ENCODE data around the gene MICALL1.
A peak's percentile ranks its signal among the peaks of the same experiment; 100 is the strongest.
"Not testable (repeated sequence)": the region's sequence is repeated elsewhere in the genome, so short reads cannot be mapped to it uniquely, and the experiment has no call there.

MICALL1 gene

DNA sequence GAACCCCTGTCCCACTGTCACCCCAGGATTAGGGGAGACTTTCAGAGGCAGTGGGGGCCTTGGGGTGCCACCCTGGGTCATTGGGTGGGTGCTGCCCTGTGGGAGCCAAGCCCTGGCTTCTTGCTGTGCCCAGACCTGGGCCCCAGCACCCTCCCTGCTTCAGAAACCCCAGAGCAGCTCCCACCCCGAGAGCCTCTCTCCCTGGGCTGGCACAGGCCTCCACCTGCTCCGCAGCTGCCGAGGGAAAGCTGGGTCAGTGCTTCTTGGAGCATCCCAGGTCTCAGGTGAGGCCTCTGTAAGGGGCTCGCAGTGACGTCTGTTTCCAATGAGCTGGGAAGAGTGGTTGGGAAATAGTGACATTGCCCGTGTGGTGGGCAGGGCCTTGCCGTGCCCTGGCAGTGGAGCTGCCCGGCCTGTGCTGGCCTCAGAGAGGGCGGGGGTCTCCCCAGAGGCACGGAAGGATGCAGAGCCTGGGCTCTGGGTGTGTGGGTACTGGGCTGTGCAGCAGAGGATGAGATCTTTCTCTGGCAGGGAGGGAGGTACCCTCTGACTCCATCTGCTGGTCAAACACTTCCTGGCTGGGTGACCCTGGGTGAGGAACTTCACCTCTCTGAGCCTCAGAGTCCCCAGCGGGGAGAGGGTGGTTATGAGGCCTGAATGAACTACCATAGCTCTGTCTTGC, 24.3 kb downstream of the MICALL1 start:
- no peak for DNase-seq

DNA sequence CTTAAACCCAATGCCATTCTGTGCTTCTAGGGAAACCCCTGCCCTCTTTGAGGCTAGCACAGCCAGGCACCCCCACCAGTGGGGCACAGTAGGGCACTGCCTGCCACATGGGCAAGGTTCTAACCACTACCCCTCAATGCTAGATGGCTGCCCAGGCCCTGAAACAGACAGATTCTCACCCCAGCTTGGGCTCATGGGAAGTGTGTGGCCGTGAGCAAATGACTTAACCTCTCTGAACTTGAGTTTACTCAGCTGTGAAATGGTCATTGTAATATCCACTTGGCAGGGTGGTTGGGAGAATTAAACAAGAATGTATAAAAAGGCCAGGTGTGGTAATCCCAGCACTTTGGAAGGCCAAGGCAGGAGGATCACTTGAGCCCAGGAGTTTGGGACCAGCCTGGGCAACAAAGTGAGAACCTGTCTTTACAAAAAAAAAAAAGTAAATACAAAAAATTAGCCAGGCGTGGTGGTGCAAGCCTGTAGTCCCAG, 24.9 kb downstream of the MICALL1 start:
- no peak for DNase-seq

DNA sequence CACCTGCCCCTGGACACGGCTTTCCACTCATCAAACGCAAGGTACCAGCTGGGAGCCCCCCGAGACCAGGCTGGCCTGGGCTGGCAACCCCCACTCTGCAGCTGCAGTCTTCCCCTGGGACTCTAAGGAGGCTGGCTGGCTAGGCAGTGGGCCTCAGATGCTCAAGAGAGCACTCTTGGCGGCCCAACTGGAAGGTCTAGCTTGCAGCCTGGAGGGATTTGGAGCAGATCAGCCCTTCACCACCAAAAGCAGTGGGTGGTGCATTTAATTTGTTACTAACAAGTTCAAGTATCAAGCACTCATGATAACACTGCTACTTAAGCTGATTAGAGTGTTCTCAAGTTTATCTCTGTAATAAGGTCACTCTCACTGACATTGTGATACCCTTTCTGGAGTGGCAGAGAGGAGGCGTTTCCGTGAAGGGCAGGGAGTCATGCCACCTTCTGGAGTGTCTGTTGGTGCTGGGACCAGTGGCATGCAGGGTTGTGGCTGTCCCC, 25.8 kb downstream of the MICALL1 start:
- DNase-seq = no peak

DNA sequence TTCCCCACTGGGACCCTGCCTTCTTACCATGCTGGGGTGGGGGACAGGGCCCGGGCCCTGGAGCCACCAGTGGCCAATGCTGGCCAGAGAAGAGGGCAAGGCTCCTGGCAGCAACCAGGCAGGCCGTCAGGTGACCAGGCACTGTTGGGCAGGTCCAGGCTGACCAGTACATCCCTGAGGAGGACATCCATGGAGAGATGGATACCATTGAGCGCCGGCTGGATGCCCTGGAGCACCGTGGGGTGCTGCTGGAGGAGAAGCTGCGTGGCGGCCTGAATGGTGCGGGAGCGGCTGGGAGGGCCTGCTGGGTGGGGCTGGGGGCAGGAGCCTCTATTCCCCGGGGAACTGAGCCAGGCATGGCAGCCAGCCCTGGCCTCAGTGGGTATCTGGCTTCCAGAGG, 26.3 kb downstream of the MICALL1 start:
- no peak for DNase-seq

DNA sequence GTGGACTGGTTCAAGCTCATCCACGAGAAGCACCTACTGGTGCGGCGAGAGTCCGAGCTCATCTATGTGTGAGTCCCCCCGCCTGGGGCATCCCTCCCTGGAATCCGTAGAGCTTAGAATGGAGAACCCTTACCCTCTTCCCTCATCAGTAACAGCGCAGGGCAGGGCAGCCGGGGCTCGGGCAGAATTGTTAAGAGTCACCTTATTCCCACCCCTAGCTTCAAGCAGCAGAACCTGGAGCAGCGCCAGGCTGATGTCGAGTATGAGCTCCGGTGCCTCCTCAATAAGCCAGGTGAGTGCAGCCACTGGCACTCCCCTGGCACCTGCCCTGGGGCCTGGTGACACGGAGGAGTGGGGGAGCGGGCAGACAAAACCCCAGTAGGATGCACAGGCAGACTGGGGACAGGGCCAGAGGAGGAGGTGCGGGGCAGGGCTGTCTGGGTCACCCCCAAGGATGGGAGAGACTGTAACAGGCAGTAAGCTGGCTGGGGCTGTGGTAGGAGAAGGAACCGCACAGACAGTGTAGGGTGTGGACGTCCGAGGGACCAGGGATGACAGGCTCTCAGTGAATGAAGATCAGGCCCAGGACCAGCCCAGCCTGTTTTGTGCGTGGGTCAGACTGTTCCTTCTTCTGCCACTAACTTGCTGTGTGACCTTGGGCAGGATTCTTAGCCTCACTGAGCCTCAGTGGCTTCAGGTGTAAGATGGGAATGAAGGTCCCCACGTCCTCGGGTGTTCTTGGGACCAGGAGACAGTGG, 26.9 kb downstream of the MICALL1 start:
- no peak for DNase-seq

DNA sequence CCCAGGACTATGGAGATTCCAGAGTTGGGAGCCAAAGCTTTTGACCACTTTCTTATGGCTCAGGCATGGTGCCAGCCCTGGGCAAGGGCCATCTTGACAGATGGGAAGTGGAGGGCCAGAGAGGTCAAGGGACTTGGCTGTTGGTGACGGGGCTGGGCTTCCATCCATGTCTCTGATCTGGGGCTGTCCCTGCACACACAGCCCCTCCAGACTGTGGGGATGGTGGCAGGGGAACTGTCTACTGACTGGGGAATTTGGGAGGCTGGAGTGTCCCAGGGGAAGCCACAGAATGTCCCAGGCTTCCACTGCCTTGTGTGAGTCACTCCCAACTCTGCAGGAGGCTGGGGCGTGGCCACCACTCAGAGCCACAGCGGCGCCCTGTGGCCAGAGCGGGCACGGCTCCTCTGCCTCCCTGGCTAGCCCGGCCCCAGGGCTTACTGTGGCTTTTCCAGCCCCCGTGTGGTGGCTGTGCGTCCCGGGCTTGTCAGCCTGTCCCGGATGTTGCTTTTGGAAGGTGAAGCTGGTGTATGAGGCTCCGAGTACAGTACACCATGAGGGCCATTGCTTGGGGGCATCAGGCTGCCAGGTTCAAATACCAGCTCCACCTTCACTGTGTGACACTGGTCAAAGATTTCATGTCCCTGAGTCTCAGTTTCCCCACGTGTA, 27.7 kb downstream of the MICALL1 start:
- peak; percentile 80 for DNase-seq

DNA sequence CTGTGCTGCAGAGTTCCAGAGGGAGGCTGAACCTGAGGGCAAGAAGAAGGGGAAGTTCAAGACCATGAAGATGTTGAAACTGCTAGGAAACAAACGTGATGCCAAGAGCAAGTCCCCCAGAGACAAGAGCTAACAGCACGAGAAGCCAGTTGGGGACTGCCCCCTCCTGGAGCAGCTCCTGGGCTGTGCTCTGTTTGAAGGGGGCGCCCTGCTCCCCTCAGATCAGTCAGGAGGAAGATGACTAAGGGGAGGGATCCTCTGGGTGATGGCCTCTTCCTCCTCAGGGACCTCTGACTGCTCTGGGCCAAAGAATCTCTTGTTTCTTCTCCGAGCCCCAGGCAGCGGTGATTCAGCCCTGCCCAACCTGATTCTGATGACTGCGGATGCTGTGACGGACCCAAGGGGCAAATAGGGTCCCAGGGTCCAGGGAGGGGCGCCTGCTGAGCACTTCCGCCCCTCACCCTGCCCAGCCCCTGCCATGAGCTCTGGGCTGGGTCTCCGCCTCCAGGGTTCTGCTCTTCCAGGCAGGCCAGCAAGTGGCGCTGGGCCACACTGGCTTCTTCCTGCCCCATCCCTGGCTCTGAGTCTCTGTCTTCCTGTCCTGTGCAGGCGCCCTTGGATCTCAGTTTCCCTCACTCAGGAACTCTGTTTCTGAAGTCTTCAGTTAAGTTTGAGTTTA, 34.7 kb downstream of the MICALL1 start:
- no peak for DNase-seq

DNA sequence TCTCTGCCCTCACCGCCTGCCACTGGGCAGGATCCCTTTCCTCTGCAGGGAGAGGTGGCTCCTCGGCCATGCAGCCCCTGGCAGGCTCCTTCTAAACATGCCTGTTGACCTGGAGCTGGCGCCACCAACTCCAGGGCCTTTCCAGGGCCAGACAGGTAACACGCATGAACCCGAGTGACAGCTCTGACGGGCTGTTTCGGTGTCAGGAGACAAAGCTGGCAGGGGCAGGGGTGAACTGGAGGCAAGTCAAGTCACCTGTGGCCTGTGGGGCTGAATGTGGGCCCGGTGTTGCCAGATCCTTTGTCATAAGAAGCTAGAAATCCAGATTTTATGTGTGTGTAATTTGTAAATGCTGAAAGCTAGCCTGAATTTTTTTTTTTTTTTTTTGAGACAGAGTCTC, 36.0 kb downstream of the MICALL1 start:
- no peak for DNase-seq

DNA sequence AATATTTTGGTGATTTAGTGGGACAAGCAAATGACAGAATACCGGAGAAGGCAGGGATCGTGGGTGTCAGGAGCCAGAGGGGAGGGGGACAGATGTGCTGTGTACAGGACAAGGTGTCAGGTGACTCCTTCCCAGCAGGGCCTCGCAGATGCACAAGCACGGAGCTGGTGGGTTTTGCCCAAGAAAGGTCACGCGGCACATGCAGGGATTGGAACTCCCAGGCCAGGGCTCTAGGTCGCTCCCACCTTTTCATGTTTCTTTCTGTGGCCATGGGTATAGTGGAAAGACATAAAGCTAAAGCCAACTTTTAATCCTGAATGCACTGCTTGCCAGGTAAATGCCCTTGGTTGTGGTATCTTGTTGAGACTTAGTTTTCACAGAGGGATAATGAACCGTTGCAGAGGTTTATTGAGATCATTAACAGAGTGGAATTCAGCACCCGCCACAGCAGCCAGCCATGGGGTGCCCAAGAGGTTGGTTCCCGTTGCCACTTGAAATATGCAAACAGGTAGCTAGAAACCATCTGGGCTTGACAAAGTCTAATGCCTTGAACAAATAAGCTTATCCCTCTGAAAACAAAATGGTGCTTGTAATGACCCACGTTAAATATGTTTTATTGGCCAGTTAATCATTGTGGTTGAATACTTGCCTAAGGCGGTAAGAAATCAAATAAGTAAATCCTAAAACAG, 37.2 kb downstream of the MICALL1 start:
- no peak for DNase-seq

DNA sequence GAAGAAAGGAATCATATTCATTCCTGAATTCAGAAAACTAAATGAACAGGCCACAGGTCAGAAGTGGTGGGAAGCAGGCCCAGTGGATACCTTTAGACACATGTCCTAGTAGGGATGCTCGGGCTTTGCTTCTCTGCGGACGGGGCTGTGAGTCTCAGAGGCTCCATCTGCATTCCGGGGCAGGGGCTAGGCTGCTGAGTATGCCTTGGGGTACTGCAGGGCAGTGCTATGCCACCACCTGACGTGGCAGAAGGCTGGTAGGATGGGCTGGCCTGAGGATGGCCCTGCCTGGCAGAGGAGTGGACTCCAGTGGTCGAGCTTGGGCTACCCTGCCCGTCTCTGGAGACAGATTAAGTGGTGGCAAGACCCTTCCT, 37.7 kb downstream of the MICALL1 start:
- DNase-seq = no peak

DNA sequence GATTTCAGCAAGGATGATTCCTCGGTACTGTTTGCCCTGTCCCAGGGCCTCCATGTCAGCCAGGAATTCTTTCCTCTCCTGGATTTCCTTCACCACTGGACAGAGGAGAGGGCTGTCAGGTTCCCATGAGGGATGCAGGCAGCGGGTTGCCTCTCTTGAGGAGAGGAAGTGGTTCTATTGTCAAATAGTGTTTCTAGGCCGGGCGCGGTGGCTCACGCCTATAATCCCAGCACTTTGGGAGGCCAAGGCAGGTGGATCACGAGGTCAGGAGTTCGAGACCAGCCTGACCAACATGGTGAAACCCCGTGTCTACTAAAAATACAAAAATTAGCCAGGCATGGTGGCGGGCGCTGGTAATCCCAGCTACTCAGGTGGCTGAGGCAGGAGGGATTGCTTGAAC, 38.3 kb downstream of the MICALL1 start:
- not testable (repeated sequence) for DNase-seq

DNA sequence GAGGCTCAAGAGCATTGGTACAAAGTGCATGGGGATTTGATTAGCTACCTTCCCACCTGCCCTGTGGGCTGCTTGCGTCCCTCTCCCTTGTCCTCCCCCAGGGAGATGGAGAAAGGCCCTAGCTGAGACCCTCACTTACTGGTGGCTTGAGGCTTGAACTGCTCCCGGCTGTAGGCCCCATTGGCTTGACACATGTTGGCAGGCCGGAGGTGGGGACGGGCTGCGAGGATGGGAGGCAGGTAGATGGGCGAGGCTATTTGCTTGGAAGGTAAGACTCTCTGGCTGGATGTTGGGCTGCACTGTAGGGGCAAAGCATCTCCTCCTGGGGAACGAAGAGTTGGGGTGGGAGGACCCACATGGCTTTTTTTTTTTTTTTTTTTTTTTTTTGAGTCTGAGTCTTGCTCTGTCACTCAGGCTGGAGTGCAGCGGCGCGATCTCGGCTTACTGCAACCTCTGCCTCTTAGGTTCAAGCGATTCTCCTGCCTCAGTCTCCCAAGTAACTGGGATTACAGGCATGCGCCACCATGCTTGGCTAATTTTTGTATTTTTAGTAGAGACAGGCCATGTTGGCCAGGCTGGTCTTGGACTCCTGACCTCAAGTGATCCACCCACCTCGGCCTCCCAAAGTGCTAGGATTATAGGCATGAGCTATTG, 41.2 kb downstream of the MICALL1 start:
- DNase-seq = not testable (repeated sequence)

DNA sequence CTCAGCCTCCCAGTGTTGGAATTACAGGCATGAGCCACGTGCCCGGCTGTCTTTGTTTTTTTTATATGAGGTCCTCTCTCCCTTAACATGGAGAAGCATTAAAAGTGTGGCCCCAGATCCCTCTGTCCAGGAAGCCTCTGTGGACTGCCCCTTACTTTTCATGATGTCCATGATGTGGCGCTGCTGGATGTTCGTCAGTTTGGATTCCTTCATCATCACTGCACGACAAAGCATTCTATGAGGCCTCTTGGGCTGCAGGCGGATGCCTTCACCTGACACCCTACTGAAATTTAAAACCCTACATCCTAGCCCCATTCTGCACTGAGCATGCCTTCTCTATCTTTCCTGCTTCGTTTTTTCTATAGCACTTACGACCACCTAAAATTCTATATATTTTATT, 45.2 kb downstream of the MICALL1 start:
- DNase-seq = no peak

DNA sequence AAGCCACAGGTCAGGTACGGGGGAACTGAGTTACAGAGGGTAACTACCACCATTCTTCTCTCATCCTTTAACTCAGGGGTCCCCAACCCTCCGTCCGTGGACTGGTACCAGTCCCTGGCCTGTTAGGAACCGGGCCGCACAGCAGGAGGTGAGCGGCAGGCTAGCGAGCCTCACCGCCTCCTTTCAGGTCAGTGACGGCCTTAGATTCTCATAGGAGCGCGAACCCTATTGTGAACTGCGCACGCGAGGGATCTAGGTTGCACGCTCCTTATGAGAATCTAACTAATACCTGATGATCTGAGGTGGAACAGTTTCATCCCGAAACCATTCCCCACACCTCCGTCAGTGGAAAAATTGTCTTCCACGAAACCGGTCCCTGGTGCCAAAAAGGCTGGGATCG, 46.5 kb downstream of the MICALL1 start:
- not testable (repeated sequence) for DNase-seq

DNA sequence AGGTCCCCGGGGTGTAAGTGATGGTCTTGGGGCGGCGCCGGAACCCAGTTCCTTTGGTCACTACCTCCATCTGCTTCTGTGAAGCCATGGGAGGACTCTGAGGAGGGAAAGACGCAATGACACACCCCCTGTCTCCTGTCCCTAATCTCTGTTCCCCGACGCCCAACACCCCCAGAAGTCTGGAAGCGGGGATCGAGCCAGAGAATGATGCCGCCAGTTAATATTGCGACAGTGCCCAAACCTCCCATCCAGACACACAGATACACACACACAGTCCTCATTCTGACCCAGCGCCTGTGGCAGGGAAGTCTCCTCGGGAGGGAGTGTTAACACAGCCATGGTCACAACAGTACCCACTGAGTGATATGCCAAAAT, 47.0 kb downstream of the MICALL1 start:
- DNase-seq = no peak

DNA sequence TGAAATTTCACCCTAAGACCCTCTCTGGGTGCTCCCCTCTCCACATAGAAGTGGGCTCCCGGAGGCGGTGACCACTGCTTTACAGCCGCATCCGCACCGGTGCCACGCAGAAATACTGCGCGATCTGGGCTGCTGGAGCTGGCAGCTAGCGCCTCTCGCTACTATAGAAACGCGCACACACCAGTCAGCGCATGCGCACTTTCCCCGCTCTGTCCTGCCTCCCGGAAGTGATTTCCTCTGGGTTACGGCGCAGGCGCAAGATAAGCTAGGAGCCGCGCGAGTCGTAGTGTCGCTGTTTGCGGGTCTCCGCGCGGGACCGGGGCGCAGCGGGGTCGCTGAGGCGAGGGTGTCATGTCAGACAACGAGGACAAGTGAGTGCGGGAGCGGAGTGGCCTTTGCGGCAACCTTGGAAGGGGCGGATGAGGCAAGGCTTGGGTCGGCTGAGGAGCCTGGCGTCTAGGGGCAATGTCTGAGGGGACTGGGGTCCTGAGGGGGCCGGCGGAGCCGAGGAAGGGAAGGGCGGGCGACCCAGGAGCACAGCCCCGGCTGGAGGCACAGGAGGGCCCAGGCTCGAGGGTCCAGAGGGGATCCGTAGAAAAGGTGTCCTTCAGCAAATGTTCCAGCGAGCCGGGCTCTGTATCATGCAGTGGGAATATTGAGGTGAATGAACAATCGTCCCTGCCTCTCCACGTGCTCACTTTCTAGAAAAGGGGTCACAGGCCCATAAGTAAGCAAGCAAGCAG, 47.5 kb downstream of the MICALL1 start, which contains the start of the genes C22orf23 and POLR2F:
Gene C22orf23 (minus strand): TSS at position 165 of the 743 bp plus-strand sequence. CDS start 452 bp downstream, outside the sequence.
Gene POLR2F (plus strand): TSS at position 263 of the 743 bp plus-strand sequence. CDS start 89 bp downstream, at position 352.
- peak; percentile 97 for DNase-seq

DNA sequence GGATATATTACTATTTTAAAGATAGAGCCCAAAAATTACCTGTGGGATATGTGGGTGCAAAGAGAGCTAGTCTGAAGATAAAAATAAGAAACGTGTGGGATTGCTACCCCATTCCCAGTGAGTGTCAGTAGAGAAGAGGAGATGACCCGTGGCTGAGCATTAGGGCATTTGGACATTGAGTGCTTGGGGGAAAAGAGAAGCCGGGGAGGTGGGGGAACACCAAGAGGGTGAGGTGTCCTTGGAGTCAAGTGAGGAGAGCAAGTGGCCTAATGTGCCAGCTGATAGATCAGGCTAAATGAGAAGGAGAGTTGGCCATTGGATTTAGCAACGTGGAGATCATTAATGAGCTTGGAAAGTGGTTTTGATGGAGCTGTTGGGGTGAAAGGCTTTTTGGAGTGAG, 48.6 kb downstream of the MICALL1 start:
- no peak for DNase-seq

DNA sequence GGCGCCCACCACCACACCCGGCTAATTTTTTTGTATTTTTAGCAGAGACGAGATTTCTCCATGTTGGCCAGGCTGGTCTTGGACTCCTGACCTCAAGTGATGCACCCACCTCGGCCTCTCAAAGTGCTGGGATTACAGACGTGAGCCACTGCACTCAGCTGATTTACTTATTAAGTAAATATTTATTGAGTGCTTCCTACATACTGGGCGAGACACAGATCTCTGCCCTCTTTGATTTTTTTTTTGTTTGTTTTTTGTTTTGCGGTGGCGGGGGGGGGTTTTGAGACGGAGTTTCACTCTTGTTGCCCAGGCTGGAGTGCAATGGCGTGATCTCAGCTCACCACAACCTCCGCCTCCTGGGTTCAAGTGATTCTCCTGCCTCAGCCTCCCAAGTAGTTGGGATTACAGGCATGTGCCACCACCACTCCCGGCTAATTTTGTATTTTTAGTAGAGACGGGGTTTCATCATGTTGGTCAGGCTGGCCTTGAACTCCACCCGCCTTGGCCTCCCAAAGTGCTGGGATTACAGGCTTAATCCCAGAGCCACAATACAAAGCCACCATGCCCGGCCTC, 49.8 kb downstream of the MICALL1 start:
- DNase-seq = not testable (repeated sequence)

DNA sequence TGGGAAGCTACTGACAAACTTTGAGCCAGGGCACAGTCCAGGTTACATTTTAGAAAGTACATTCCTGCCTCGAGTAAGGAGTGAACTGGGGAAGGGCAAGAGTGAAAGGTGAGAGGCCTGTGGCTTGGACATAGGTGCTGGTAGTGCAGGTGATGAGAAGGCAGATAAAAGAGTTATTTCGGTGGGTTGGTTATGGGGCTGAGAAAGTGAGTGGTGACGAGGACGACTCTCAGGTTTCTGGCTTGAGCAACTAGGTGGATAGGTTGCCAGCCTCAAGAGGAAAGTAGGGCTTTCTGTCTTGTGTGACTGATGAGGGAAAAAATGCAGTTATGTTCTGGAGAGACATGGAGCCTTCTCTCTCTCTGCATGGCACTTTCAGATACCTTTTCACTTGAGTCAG, 51.1 kb downstream of the MICALL1 start:
- no peak for DNase-seq

DNA sequence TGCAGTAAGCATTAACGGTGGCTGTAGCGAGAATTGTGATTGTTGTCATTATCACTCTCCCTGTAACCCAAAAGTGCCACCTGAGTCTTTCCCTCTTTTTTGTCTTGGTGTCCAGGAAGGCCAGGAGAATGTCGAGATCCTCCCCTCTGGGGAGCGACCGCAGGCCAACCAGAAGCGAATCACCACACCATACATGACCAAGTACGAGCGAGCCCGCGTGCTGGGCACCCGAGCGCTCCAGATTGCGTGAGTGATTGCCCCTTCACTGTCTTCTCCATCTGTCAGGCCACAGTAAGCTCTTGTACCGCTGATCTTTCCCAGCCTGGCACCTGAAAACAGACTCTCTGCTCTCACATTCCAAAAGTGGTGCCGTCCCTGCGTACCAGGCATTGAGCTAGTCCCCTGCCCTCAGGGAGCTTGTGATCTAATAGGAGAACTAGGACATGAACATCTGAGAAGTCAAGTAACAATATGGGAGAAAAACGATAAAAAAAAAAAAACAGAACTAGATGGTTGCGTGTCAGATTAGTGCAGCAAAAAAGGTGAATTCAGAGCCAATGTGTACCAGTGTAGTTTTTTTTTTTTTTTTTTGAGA, 53.2 kb downstream of the MICALL1 start:
- DNase-seq = no peak

Data from CD4-positive, alpha-beta T cell treated with Interleukin-21 for 1 hour (primary cell).